Measurements from ENCODE around the gene PXMP4.

PXMP4 gene

GRCh38 chr20:33676121-33676520 is 44.0 kb downstream of the PXMP4 start:
- no peak overlapping the region for H3K4me3 ChIP-seq (ENCODE audit: low read depth, low read length)
- no peaks in the 10 kb centered on the region for H3K9me3 ChIP-seq (ENCODE audit: severe bottlenecking)
- H3K27ac ChIP-seq = peak overlapping the region; percentile 74; the same call in 1 of the 2 replicates
- H3K36me3 ChIP-seq = peaks cover 60% of the 10 kb centered on the region
- no peak for TF ChIP-seq CTCF (IDR thresholded peaks at IDR 0.05; ENCODE audit: low read depth, low read length)
- DNase-seq = no peak
- no peaks in the 10 kb centered on the region for H3K27me3 ChIP-seq (ENCODE audit: insufficient read depth, low read depth, severe bottlenecking)

- peak overlapping the region; percentile 74 for H3K27ac ChIP-seq
- H3K36me3 ChIP-seq = peaks cover 60% of the 10 kb centered on the region
- peak overlapping the region; percentile 50 for H3K4me3 ChIP-seq (ENCODE audit: low read depth, low read length)
- no peaks in the 10 kb centered on the region for H3K27me3 ChIP-seq (ENCODE audit: insufficient read depth, low read depth, severe bottlenecking)
- H3K9me3 ChIP-seq (ENCODE audit: severe bottlenecking) = no peaks in the 10 kb centered on the region
- no peak for TF ChIP-seq CTCF (IDR thresholded peaks at IDR 0.05; ENCODE audit: low read depth, low read length)
- no peak for DNase-seq
Observed at GRCh38 chr20:33675136-33675959, 44.8 kb downstream of the PXMP4 start.

- peak; percentile 82 for DNase-seq
- Histone ChIP-seq H3K4me3 (ENCODE audit: low read depth, low read length) (peak within 1 kb of the TSS; percentile 58), H3K36me3 (peaks cover 52% of the 10 kb centered on the region), H3K27me3 (ENCODE audit: insufficient read depth, low read depth, severe bottlenecking) (no peaks in the 10 kb centered on the region), H3K9me3 (ENCODE audit: severe bottlenecking) (no peaks in the 10 kb centered on the region), H3K27ac (peak within 1 kb of the TSS; percentile 91)
- TF ChIP-seq CTCF (IDR thresholded peaks at IDR 0.05; ENCODE audit: low read depth, low read length) = no peak
Observed at GRCh38 chr20:33674294-33675135, 45.6 kb downstream of the PXMP4 start, which contains the start of gene NECAB3. NECAB3 (minus strand) TSS chr20:33674428; CDS start chr20:33674352, 76 bp downstream.

- no peak for TF ChIP-seq CTCF (IDR thresholded peaks at IDR 0.05; ENCODE audit: low read depth, low read length)
- Histone ChIP-seq H3K27me3 (ENCODE audit: insufficient read depth, low read depth, severe bottlenecking) (no peaks in the 10 kb centered on the region), H3K27ac (peak overlapping the region; percentile 91), H3K36me3 (peaks cover 49% of the 10 kb centered on the region), H3K9me3 (ENCODE audit: severe bottlenecking) (no peaks in the 10 kb centered on the region), H3K4me3 (ENCODE audit: low read depth, low read length) (peak overlapping the region; percentile 58)
- no peak for DNase-seq
Observed at GRCh38 chr20:33673410-33674293, 46.5 kb downstream of the PXMP4 start.

- Histone ChIP-seq H3K36me3 (peaks cover 49% of the 10 kb centered on the region), H3K27me3 (ENCODE audit: insufficient read depth, low read depth, severe bottlenecking) (no peaks in the 10 kb centered on the region), H3K4me3 (ENCODE audit: low read depth, low read length) (peak overlapping the region; percentile 58), H3K9me3 (ENCODE audit: severe bottlenecking) (no peaks in the 10 kb centered on the region), H3K27ac (peak overlapping the region; percentile 91)
- DNase-seq = no peak
- TF ChIP-seq CTCF (IDR thresholded peaks at IDR 0.05; ENCODE audit: low read depth, low read length) = no peak
Observed at GRCh38 chr20:33673114-33673409, 47.0 kb downstream of the PXMP4 start.
